GM18870 (cell line): ENCODE results near the gene RXRB.

Source experiments
- ATAC-seq: cut with Tn5 transposase; IDR thresholded peaks from one replicate; pipeline ENCODE4 v1.9.1; 2021; ENCODE audit warnings: moderate library complexity; ENCODE audit not compliant: unreplicated experiment

Gene RXRB

GRCh38 chr6:33198159-33198852, 2.2 kb downstream of the RXRB start:
- no peak for ATAC-seq

- no peak for ATAC-seq
Observed at GRCh38 chr6:33197431-33198048, 2.9 kb downstream of the RXRB start.

- no peak for ATAC-seq
Observed at GRCh38 chr6:33195304-33196165, 4.9 kb downstream of the RXRB start.

GRCh38 chr6:33194431-33194979, 6.0 kb downstream of the RXRB start:
- no peak for ATAC-seq

GRCh38 chr6:33193619-33194018, 6.8 kb downstream of the RXRB start:
- no peak for ATAC-seq

GRCh38 chr6:33192671-33193602, 7.5 kb downstream of the RXRB start:
- no peak for ATAC-seq

- ATAC-seq = no peak
Observed at GRCh38 chr6:33192105-33192646, 8.3 kb downstream of the RXRB start, which contains the start of gene COL11A2. Gene COL11A2, minus strand, starts transcription at chr6:33192467. Its CDS starts 227 bp downstream, at chr6:33192240.

- no peak for ATAC-seq
Observed at GRCh38 chr6:33191383-33192104, 8.9 kb downstream of the RXRB start.

- no peak for ATAC-seq
Observed at GRCh38 chr6:33190504-33191107, 9.9 kb downstream of the RXRB start.

- ATAC-seq = no peak
Observed at GRCh38 chr6:33189625-33190448, 10.6 kb downstream of the RXRB start.

- no peak for ATAC-seq
Observed at GRCh38 chr6:33189164-33189563, 11.3 kb downstream of the RXRB start.

- no peak for ATAC-seq
Observed at GRCh38 chr6:33187809-33188208, 12.7 kb downstream of the RXRB start.

- no peak for ATAC-seq
Observed at GRCh38 chr6:33185654-33186187, 14.7 kb downstream of the RXRB start.

GRCh38 chr6:33185190-33185589, 15.3 kb downstream of the RXRB start:
- ATAC-seq = no peak

- ATAC-seq = no peak
Observed at GRCh38 chr6:33183071-33183683, 17.3 kb downstream of the RXRB start.

GRCh38 chr6:33181141-33181540, 19.3 kb downstream of the RXRB start:
- no peak for ATAC-seq

GRCh38 chr6:33178755-33179475, 21.6 kb downstream of the RXRB start:
- ATAC-seq = no peak
